ENCODE measurements around the gene EXOC4.

DNA sequence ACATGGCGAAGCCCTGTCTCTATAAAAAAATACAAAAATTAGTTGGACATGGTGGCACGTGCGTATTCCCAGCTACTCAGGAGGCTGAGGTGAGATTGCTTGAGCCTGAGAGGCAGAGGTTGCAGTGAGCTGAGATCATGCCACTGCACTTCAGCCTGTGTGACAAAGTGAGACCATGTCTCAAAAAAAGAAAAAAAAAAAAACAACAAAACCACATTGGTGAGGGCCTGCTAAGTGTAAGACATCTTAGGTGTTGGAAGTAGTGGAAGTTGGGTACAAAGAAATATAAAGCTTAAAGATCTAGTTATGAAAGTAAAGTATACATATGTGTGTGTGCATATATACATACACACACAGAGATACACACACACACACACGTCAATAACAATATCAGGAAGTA, 228.0 kb downstream of the EXOC4 start:
- TF ChIP-seq, protein P1, sequence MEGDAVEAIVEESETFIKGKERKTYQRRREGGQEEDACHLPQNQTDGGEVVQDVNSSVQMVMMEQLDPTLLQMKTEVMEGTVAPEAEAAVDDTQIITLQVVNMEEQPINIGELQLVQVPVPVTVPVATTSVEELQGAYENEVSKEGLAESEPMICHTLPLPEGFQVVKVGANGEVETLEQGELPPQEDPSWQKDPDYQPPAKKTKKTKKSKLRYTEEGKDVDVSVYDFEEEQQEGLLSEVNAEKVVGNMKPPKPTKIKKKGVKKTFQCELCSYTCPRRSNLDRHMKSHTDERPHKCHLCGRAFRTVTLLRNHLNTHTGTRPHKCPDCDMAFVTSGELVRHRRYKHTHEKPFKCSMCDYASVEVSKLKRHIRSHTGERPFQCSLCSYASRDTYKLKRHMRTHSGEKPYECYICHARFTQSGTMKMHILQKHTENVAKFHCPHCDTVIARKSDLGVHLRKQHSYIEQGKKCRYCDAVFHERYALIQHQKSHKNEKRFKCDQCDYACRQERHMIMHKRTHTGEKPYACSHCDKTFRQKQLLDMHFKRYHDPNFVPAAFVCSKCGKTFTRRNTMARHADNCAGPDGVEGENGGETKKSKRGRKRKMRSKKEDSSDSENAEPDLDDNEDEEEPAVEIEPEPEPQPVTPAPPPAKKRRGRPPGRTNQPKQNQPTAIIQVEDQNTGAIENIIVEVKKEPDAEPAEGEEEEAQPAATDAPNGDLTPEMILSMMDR (IDR thresholded peaks at IDR 0.05 in 4 of 5, conservative IDR thresholded peaks at IDR 0.05 in 1 of 5) = no peak
- no peak for TF ChIP-seq POLR2A (IDR thresholded peaks at IDR 0.05)

Measured in gastrocnemius medialis (tissue), 4 donors.